NCI-H2196 (cell line): ENCODE data around the gene HK3.
"Not testable (repeated sequence)": the region's sequence is repeated elsewhere in the genome, so short reads cannot be mapped to it uniquely, and the experiment has no call there.

ENCODE experiments used
- DNase-seq: peaks from one replicate; lab custom pipeline; 2025; ENCODE audit not compliant: unreplicated experiment; lab: John Stamatoyannopoulos, UW

HK3 gene

DNA sequence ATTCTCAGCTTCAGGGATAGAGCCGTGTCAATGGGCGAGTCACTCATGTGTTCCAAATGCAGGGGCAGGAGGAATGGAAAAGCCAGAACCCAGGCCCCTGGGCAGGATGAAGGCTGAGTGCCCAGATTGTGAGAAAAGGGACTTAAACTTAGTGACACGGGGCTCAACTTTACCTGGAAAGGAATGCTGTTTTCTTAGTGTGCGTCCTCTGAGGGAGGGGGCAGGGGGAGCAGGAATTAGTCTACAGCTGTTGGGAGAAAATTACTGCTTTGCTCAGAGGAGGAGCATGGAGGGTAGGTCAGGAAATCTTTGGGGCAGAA lies 14.6 kb downstream of the HK3 start:
- no peak for DNase-seq

DNA sequence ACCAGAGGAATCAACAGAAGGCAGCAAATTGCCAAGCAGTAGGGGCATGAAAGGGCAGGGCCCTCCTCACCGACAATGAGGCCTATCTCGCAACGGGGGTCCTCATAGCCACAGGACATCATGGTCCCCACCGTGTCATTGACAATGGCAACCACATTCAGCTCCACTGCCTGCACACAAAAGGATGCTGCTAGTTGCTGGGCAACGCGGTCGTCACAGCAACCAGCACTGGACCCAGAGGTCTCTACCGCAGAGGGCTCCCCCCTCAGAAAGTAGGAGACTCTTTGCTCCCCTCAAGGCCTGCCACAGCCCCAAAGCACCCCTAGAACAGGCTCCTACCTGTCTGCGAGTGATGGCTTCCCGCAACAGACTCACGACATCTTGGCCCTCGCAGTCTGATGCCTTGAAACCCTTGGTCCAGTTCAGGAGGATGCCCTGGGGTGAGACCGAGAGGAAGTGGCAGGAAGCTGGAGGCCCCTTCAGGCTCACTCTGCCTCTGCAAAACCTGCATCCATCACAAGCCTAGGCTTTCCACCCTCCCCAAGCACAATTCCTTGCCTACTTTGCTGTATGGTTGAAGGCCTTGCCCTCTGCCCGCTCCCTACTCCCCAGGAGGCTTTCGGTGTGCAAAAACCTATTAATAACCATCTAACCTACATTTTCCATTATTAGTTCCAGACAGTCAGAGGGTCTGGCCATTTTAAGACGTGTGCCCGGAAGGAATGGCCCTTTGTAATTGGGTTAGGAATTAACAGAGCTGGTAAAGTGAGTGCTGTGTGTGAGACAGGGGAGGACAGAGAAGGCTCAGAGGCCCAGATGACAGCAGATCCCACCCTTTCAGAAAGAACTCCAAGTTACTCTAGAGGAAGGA lies 15.2 kb downstream of the HK3 start:
- no peak for DNase-seq

DNA sequence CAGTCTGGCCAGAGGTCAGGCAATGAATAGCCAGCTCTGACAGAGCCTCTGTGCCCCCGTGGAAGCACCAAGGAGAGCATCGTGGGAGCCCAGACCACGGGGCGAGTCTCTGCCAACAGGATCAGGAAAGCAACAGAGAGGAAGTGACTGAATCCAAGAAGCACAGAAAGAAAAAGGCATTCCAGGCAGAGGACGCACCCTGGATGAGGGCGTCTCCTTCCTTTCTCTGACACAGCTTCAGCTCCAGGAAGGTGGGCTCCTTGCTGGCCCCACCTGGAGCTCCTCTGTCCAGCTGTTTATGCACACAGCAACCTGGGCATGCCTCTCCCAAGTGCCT lies 16.6 kb downstream of the HK3 start:
- DNase-seq = no peak

DNA sequence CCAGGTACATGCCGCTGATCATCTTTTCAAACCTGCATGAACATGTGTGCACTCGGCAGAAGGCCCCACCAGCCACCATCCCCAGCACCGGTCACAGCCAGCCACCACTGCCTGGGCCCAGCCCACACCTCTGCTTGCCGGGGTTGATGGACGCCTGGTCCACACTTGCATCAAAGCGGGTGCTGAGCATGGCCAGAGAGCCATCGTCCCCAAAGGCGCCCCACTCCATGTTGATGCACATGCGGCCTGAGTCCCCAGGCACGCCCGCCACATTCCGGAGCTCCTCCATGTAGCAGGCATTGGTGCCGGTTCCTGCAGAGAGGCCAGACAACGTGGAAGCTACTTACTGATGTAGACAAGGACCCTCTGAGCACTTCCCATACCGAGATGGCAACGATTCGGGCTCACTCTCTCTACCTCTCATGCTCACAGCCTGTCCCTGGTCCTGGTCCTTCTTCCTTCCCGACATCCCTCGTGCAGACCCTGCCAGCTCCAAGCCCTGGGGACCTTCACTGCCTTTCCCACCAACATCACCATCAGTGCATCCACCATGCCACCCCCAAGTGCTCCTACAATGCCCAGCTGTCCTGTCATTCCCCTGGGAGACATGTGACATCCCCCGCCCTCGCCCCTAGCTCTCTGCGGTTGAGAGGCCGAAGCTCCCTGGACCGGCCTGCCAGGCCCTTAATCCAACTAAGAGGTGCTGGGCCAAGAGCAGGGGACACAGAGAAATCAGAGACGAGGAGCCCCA lies 17.2 kb downstream of the HK3 start:
- no peak for DNase-seq

GRCh38 chr5:176881021-176881749 lies 18.0 kb downstream of the HK3 start:
- no peak for DNase-seq

DNA sequence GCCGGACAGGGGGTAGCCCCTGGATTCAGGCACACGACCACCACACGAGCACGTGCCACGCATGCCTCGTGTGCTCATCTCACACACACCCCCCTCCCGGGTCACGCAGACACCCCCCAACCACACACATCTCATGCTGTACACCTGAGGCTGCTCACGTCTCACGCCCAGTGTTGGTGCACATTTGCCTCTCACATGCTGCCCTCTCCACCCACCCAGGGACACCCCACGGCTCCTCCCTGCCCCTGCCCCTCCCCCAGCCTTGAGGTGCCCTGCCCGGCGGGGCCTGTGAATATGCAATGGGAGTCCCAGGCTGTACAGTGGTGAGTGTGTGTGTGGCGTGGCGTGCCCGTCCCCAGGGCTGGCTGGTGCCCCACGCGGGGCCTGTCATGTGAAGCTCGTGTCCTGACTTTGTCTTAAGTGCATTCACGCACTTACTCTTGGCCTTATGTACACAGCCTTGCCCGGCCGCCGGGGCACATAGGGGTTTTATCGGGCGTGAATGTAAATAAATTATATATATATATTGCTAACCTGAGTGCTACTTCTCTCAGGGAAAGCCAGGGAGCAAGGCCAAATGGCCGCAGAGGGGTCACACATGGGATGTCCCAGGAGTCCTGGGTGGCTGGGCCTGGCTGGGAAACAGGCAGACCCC lies 18.7 kb downstream of the HK3 start:
- DNase-seq = no peak

- no peak for DNase-seq
These were observed 19.3 kb downstream of the HK3 start for GRCh38 chr5:176879663-176880361.

- no peak for DNase-seq
These were observed 20.1 kb downstream of the HK3 start for GRCh38 chr5:176878906-176879662.

DNA sequence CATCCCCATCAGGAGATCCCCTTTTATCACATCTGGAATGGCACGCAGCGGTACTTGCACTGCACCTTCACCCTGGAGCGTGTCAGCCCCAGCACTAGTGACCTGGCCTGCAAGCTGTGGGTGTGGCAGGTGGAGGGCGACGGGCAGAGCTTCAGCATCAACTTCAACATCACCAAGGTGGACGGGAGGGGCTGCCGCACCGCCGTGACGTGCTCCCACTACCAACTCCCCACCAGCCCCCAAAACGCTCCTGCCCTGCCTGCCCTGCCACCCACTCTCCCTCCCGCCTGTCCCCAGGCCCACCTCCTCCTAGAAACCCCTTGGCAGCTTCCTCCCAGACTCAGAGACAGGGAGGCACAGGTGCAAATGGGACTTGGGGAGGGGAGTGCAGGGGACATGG lies 20.7 kb downstream of the HK3 start:
- DNase-seq = no peak

- no peak for DNase-seq
These were observed 21.3 kb downstream of the HK3 start for GRCh38 chr5:176877793-176878331.

DNA sequence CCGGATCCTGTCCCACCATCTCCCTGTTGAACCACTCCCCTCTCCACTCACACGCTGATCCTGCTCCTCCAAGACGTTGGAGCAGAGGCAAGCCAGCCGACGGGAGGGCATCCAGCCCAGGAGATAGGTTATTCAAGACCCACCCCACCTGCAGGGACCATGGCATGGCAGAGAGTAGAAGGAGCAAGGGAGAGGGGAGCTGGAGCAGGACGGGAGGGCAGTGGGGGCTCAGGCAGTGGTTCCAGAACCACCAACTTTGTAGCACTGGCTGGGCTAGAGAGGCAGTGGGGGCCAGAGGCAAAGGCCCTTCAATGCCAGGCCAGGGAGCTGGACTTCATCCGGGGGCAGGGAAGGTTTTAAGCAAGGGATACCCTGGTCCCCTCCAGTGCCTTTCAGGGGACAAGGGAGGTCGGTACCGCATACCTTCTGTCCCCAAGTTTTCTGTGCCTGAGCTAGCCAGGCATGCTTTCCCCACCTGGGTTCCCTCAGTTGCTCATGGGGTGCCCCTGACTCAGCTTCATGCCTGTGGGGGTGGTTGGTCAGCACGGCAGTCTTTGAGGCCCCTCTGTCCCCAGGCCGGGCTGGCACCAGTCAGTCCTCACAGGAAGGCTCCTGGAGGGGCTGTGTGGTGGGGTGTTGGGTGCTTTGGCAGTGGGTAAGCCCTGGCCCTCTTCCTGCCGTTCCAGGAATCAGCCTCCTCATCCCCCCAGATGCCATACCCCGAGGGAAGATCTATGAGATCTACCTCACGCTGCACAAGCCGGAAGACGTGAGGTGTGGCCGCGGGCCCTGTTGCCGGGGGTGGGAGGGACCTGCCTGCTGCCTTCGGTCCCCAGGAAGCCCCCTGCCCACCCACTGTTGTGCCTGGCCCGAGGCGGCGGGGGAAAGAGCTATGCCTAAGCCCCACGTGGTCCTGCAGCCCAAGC lies 22.4 kb downstream of the HK3 start:
- DNase-seq = no peak

GRCh38 chr5:176875783-176876505 lies 23.2 kb downstream of the HK3 start:
- DNase-seq = no peak

DNA sequence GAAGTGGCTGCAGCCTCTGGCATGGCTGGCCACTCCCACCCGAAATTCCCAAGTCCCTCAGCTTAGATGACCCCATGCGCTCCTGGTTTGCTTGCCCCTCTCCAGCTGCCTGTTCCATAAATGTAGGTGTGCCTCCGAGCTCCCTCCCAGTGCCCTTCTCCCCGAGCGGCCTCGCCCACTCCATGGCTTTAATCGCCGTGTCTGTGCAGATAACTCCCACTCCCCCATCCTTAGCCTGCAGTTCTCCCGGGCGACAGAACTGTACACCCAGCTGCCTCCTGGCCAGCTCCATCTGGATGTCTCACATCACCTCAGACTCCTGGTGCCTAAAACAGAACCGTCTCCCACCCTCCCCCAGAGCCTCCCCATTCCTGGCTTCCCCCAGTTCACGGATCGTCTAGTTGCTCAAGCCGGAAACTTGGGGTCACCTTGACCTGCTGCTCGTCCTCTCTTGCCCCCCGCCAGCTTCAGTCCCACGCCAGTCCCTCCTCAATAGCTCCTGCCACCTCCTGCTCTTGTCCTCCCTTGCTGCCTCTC lies 24.1 kb downstream of the HK3 start:
- no peak for DNase-seq

- DNase-seq = no peak
These were observed 24.9 kb downstream of the HK3 start for GRCh38 chr5:176874198-176874780.

DNA sequence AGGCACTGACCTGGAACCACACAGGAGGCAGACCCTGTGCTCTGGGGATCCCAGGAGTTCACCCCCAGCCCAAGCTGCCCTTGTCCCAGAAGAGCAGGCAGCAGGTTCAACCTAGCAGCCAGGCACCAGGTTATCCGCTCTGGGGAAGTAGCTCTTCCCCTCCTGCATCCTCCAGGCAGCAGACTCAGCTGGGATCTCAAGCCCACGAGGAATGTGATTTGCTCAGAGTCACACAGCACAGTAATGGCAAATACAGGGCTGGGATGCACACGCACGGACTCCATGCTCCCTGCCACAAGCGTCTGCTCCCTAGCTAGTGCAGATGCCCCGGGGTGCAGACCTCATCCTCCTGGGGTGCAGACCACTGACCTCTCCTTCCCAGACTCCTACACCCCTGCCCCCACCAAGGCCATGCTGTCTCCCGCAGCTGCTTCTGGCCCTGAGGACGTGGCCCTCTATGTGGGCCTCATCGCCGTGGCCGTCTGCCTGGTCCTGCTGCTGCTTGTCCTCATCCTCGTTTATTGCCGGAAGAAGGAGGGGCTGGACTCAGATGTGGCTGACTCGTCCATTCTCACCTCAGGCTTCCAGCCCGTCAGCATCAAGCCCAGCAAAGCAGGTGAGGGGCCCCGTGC lies 25.5 kb downstream of the HK3 start:
- DNase-seq = no peak

GRCh38 chr5:176873011-176873410 lies 26.1 kb downstream of the HK3 start:
- not testable (repeated sequence) for DNase-seq

- not testable (repeated sequence) for DNase-seq
These were observed 26.6 kb downstream of the HK3 start for GRCh38 chr5:176872586-176872985.
